ENCODE data around the gene GP2. TPM values are rescaled to one million over a fixed set of nuclear protein-coding genes. Genes with fewer than 3 reads are reported as not detected.

GP2 gene
- polyA plus RNA-seq, 2 of the 4 experiments (the other 2 are of a cell fraction) = not detected

DNA sequence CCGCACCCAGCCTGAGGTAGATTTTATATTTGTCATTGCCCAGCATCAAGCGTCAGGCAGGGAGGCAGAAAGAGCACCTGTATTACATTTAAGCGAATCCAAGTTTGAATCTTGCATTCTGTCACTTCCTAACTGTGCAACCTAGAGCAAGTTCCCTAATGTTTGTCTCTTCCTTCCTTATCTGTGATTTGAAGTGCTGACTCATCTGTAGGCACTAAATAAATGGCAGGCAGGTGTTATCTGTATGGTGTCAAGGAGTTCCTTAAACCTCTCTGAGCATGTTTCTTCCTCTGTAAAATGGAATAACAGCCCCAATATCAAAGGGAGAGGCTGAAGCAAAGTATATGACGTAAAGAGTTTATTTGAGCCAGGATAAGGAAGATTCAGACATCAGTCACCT, 24.3 kb downstream of the GP2 start:
- Histone ChIP-seq H3K4me1 (no peaks in the 10 kb centered on the region), H3K27ac (no peak overlapping the region), H3K9me3 (no peaks in the 10 kb centered on the region), H3K4me2 (no peak overlapping the region), H3K4me3 (no peak overlapping the region)
- TF ChIP-seq ESRRA (IDR thresholded peaks at IDR 0.05; ENCODE audit: borderline replicate concordance, low read length) (no peak), EHF (CRISPR knock-in tag; IDR thresholded peaks at IDR 0.05) (no peak), RCOR1 (IDR thresholded peaks at IDR 0.05; ENCODE audit: low read depth, low read length) (no peak), ZNF302 (CRISPR knock-in tag; IDR thresholded peaks at IDR 0.05) (no peak), EHMT2 (IDR thresholded peaks at IDR 0.05; ENCODE audit: low read depth) (no peak), KDM1A (IDR thresholded peaks at IDR 0.05; ENCODE audit: low read depth) (no peak), POLR2A (IDR thresholded peaks at IDR 0.05; ENCODE audit: low read length) (no peak), HOXA7 (CRISPR knock-in tag; IDR thresholded peaks at IDR 0.05) (no peak), RARB (CRISPR knock-in tag; IDR thresholded peaks at IDR 0.05) (no peak), NR3C1 (IDR thresholded peaks at IDR 0.05) (no peak), EP300 (IDR thresholded peaks at IDR 0.05) (no peak), CHD4 (IDR thresholded peaks at IDR 0.05; ENCODE audit: borderline replicate concordance) (no peak)
- TF ChIP-seq, protein P1, sequence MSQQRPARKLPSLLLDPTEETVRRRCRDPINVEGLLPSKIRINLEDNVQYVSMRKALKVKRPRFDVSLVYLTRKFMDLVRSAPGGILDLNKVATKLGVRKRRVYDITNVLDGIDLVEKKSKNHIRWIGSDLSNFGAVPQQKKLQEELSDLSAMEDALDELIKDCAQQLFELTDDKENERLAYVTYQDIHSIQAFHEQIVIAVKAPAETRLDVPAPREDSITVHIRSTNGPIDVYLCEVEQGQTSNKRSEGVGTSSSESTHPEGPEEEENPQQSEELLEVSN (IDR thresholded peaks at IDR 0.05; ENCODE audit: borderline replicate concordance, low read depth) = no peak
- FAIRE-seq = no peak
- ATAC-seq = no peak
- DNase-seq (ENCODE audit: low read depth in 1 of 2, low spot score in 1 of 2) = no peak
- POLR2A ChIA-PET = no interaction called here
- 23% methylated on average over 4 of the region's 4 CpGs for WGBS (ENCODE audit: missing lambda C conversion rate)
- CTCF ChIA-PET = interaction anchor here (1.6 to 19.2 kb wide), 2 partner anchors 11 to 392 kb away, joined by 3 to 316 read pairs; no protein-coding TSS in a partner anchor

DNA sequence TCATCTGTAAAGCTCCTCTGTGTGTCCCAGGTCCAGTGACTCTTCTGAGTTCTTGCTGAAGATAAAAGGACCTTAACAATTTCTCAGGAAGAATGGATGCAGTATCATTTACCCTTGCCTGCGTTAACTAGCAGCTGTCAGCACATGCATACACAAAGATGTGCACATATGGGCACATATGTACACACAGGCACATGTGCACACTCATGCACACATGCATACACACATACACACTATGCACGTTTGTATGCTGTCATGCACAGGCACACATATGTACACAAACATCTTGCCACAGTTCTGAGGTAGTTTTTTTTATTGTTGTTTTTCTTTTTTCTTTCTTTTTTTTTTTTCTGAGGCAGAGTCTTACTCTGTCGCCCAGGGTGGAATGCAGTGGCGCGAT, 24.9 kb downstream of the GP2 start:
- CTCF ChIA-PET = interaction anchor here (0.6 to 19.2 kb wide), 7 partner anchors 27 to 741 kb away, joined by 3 to 316 read pairs (median 5); no protein-coding TSS in a partner anchor

More for the DNA sequence above, 24.9 kb downstream of the GP2 start:
- 32% methylated on average over 5 of the region's 5 CpGs for WGBS (ENCODE audit: missing lambda C conversion rate)
- H3K9me3 ChIP-seq = no peaks in the 10 kb centered on the region
- H3K4me2 ChIP-seq = no peak overlapping the region
- H3K4me1 ChIP-seq = no peaks in the 10 kb centered on the region
- FAIRE-seq (no peak), ATAC-seq (no peak), DNase-seq (ENCODE audit: low read depth in 1 of 2, low spot score in 1 of 2) (no peak)
- no peak overlapping the region for H3K4me3 ChIP-seq
- POLR2A ChIA-PET = no interaction called here
- TF ChIP-seq, protein P2, sequence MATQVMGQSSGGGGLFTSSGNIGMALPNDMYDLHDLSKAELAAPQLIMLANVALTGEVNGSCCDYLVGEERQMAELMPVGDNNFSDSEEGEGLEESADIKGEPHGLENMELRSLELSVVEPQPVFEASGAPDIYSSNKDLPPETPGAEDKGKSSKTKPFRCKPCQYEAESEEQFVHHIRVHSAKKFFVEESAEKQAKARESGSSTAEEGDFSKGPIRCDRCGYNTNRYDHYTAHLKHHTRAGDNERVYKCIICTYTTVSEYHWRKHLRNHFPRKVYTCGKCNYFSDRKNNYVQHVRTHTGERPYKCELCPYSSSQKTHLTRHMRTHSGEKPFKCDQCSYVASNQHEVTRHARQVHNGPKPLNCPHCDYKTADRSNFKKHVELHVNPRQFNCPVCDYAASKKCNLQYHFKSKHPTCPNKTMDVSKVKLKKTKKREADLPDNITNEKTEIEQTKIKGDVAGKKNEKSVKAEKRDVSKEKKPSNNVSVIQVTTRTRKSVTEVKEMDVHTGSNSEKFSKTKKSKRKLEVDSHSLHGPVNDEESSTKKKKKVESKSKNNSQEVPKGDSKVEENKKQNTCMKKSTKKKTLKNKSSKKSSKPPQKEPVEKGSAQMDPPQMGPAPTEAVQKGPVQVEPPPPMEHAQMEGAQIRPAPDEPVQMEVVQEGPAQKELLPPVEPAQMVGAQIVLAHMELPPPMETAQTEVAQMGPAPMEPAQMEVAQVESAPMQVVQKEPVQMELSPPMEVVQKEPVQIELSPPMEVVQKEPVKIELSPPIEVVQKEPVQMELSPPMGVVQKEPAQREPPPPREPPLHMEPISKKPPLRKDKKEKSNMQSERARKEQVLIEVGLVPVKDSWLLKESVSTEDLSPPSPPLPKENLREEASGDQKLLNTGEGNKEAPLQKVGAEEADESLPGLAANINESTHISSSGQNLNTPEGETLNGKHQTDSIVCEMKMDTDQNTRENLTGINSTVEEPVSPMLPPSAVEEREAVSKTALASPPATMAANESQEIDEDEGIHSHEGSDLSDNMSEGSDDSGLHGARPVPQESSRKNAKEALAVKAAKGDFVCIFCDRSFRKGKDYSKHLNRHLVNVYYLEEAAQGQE (IDR thresholded peaks at IDR 0.05) = no peak
- no peak for TF ChIP-seq CHD2 (IDR thresholded peaks at IDR 0.05; ENCODE audit: low read length, partially characterized antibody)
- TF ChIP-seq, protein P3, sequence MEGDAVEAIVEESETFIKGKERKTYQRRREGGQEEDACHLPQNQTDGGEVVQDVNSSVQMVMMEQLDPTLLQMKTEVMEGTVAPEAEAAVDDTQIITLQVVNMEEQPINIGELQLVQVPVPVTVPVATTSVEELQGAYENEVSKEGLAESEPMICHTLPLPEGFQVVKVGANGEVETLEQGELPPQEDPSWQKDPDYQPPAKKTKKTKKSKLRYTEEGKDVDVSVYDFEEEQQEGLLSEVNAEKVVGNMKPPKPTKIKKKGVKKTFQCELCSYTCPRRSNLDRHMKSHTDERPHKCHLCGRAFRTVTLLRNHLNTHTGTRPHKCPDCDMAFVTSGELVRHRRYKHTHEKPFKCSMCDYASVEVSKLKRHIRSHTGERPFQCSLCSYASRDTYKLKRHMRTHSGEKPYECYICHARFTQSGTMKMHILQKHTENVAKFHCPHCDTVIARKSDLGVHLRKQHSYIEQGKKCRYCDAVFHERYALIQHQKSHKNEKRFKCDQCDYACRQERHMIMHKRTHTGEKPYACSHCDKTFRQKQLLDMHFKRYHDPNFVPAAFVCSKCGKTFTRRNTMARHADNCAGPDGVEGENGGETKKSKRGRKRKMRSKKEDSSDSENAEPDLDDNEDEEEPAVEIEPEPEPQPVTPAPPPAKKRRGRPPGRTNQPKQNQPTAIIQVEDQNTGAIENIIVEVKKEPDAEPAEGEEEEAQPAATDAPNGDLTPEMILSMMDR (IDR thresholded peaks at IDR 0.05) = no peak
- TF ChIP-seq BHLHE40 (IDR thresholded peaks at IDR 0.05; ENCODE audit: low read depth, low read length) = no peak
- TF ChIP-seq EHF (CRISPR knock-in tag; IDR thresholded peaks at IDR 0.05) = no peak
- no peak for TF ChIP-seq RARB (CRISPR knock-in tag; IDR thresholded peaks at IDR 0.05)
- no peak for TF ChIP-seq HOXB13 (CRISPR knock-in tag; IDR thresholded peaks at IDR 0.05; ENCODE audit: low read depth)
- no peak for TF ChIP-seq TFCP2L1 (CRISPR knock-in tag; IDR thresholded peaks at IDR 0.05)
- no peak for TF ChIP-seq KDM1A (IDR thresholded peaks at IDR 0.05; ENCODE audit: low read depth)
- TF ChIP-seq, protein P4, sequence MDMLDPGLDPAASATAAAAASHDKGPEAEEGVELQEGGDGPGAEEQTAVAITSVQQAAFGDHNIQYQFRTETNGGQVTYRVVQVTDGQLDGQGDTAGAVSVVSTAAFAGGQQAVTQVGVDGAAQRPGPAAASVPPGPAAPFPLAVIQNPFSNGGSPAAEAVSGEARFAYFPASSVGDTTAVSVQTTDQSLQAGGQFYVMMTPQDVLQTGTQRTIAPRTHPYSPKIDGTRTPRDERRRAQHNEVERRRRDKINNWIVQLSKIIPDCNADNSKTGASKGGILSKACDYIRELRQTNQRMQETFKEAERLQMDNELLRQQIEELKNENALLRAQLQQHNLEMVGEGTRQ (IDR thresholded peaks at IDR 0.05) = no peak
- TF ChIP-seq EHMT2 (IDR thresholded peaks at IDR 0.05; ENCODE audit: low read depth) = no peak
- H3K27ac ChIP-seq = no peak overlapping the region

Measured in A549 (cell line).